GM12892 (cell line): ENCODE data around the gene ELF1.

Source experiments
- POLR2A ChIP-seq: IDR thresholded peaks from 2 replicates; pipeline ENCODE4 v1.6.1; 2011; ENCODE audit warnings: low read depth, low read length, control low read depth
- POLR2AphosphoS5 ChIP-seq: IDR thresholded peaks from 2 replicates; pipeline ENCODE4 v1.6.1; 2011; ENCODE audit warnings: low read depth, low read length, control low read depth

GRCh38 chr13:40995997-40996396 is 23.1 kb downstream of the ELF1 start:
- TF ChIP-seq POLR2AphosphoS5, result no peak
- 0 out of 2 replicates have a peak, but pooled peaks have one; percentile 27 for TF ChIP-seq POLR2A
